ENCODE data around the gene ITIH6.

DNA sequence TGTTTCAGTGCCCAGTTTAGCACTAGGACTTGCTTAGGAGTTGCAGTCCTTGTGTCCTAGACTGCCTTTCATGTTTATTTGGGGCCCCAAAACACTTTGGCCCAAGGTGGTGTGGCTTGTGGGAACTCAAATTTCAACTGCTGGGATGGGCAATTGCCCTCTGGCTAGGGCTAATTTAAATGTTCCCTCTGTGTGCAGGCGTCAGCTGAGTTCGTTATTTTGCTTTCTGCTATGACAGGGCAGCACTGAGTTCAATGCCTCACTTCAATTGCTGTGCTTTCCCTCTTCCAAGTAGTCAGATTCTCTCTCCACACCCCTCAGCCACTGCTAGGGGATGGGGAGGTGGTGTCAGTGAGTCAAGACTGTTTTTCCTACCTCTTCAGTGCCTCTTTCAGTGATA, 51.1 kb downstream of the ITIH6 start:
- TF ChIP-seq, protein P1, sequence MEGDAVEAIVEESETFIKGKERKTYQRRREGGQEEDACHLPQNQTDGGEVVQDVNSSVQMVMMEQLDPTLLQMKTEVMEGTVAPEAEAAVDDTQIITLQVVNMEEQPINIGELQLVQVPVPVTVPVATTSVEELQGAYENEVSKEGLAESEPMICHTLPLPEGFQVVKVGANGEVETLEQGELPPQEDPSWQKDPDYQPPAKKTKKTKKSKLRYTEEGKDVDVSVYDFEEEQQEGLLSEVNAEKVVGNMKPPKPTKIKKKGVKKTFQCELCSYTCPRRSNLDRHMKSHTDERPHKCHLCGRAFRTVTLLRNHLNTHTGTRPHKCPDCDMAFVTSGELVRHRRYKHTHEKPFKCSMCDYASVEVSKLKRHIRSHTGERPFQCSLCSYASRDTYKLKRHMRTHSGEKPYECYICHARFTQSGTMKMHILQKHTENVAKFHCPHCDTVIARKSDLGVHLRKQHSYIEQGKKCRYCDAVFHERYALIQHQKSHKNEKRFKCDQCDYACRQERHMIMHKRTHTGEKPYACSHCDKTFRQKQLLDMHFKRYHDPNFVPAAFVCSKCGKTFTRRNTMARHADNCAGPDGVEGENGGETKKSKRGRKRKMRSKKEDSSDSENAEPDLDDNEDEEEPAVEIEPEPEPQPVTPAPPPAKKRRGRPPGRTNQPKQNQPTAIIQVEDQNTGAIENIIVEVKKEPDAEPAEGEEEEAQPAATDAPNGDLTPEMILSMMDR (IDR thresholded peaks at IDR 0.05) = no peak
- TF ChIP-seq POLR2A (IDR thresholded peaks at IDR 0.05) = no peak

All from transverse colon (tissue), 3 donors.